ENCODE measurements around the gene SLC25A48.

- TF ChIP-seq, protein P1, sequence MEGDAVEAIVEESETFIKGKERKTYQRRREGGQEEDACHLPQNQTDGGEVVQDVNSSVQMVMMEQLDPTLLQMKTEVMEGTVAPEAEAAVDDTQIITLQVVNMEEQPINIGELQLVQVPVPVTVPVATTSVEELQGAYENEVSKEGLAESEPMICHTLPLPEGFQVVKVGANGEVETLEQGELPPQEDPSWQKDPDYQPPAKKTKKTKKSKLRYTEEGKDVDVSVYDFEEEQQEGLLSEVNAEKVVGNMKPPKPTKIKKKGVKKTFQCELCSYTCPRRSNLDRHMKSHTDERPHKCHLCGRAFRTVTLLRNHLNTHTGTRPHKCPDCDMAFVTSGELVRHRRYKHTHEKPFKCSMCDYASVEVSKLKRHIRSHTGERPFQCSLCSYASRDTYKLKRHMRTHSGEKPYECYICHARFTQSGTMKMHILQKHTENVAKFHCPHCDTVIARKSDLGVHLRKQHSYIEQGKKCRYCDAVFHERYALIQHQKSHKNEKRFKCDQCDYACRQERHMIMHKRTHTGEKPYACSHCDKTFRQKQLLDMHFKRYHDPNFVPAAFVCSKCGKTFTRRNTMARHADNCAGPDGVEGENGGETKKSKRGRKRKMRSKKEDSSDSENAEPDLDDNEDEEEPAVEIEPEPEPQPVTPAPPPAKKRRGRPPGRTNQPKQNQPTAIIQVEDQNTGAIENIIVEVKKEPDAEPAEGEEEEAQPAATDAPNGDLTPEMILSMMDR (IDR thresholded peaks at IDR 0.05), result no peak
- no peak for TF ChIP-seq ZFX (IDR thresholded peaks at IDR 0.05; ENCODE audit: borderline replicate concordance)
Observed at GRCh38 chr5:135814812-135815211, 19.7 kb upstream of the SLC25A48 start.

Data from 22Rv1 (cell line).